Gastroesophageal sphincter (tissue), 4 donors: ENCODE data around the gene AFF2. TPM values are rescaled to one million over a fixed set of nuclear protein-coding genes. Genes with fewer than 3 reads are reported as not detected.

ENCODE experiments used
- ATAC-seq: fragments of 150-250 bp; one replicate; pipeline ENCODE4 v1.9.1; 2016; ENCODE audit warnings: mild to moderate bottlenecking, moderate library complexity
- H3K27ac ChIP-seq, 4 donors: fragments of 200-600 bp; sonication (generic) in 3 of 4; 1 replicate in 3 of 4; 2 replicates in 1 of 4; pipeline ENCODE4 v1.5.1; 2016 to 2019
- H3K27me3 ChIP-seq: fragments of 200-600 bp; sonication (generic); one replicate; pipeline ENCODE4 v1.5.1; 2019
- H3K36me3 ChIP-seq, 2 donors: fragments of 200-600 bp; sonication (generic); one replicate each; pipeline ENCODE4 v1.5.1; 2019; ENCODE audit warnings: control low read depth in 1 of 2
- H3K4me1 ChIP-seq, 3 donors: fragments of 200-600 bp; sonication (generic); 1 replicate in 2 of 3; 2 replicates in 1 of 3; pipeline ENCODE4 v1.5.1; 2016 to 2019; ENCODE audit warnings: control low read depth in 2 of 3
- H3K4me3 ChIP-seq, 2 donors: fragments of 200-600 bp; sonication (generic); one replicate each; pipeline ENCODE4 v1.5.1; 2019; ENCODE audit warnings: mild to moderate bottlenecking in 1 of 2, moderate library complexity in 1 of 2
- H3K9me3 ChIP-seq, 3 donors: fragments of 200-600 bp; sonication (generic); one replicate each; pipeline ENCODE4 v1.5.1; 2017 to 2019; ENCODE audit warnings: control low read depth in 2 of 3
- CTCF ChIP-seq, 4 experiments: fragments of 200-600 bp in 2 of 4; fragments of 450-650 bp in 2 of 4; sonication (generic) in 1 of 4; IDR thresholded peaks; one replicate each; pipeline ENCODE4 v1.5.1; 2017 to 2019; ENCODE audit warnings: antibody characterized with exemption in 4 of 4, mild to moderate bottlenecking in 2 of 4, moderate library complexity in 2 of 4
- EP300 ChIP-seq: sonication (generic); formaldehyde crosslinking; IDR thresholded peaks from one replicate; pipeline ENCODE4 v1.6.1; 2017; ENCODE audit warnings: antibody characterized with exemption, mild to moderate bottlenecking
- POLR2A ChIP-seq, 2 donors: fragments of 450-650 bp; IDR thresholded peaks; one replicate each; pipeline ENCODE4 v1.6.1; 2017; ENCODE audit warnings: antibody characterized with exemption in 2 of 2, mild to moderate bottlenecking in 2 of 2, moderate library complexity in 1 of 2
- POLR2AphosphoS5 ChIP-seq: sonication (generic); formaldehyde crosslinking; IDR thresholded peaks from one replicate; pipeline ENCODE4 v1.6.1; 2017; ENCODE audit warnings: antibody characterized with exemption
- WGBS, 2 donors: methylation state at CpG; one replicate each; pipeline ENCODE4 v1.1.5; 2018; ENCODE audit warnings: low coverage in 1 of 2; 5-methylcytosine and 5-hydroxymethylcytosine counted together
- total RNA-seq, 4 donors: library from RNA; depleted of rRNA; stranded (reverse); fragments of >200 nt; gene quantifications; one replicate each; pipeline ENCODE4 v1.1.0, GENCODE V29; 2016

Gene AFF2
- total RNA-seq, 4 donors from 2014 or later, result 1.6 to 6.1 (median 3.6) TPM

- H3K27ac ChIP-seq, result no peak overlapping the region
- no peak for ATAC-seq
- H3K4me1 ChIP-seq, result peaks cover 0 to 8% (median 0%) of the 10 kb centered on the region in 3 donors
- TF ChIP-seq EP300 (no peak), POLR2AphosphoS5 (no peak), POLR2A (IDR thresholded peaks at IDR 0.05) (no peak), CTCF (IDR thresholded peaks at IDR 0.05) (no peak)
- no peak overlapping the region for H3K4me3 ChIP-seq
- H3K36me3 ChIP-seq, result no peaks in the 10 kb centered on the region
- no peaks in the 10 kb centered on the region for H3K9me3 ChIP-seq
- H3K27me3 ChIP-seq, result no peaks in the 10 kb centered on the region
Observed at GRCh38 chrX:148628621-148629020, 128.2 kb downstream of the AFF2 start.

- Histone ChIP-seq H3K9me3 (no peaks in the 10 kb centered on the region), H3K4me1 (peaks cover 0 to 8% (median 0%) of the 10 kb centered on the region in 3 donors), H3K27me3 (no peaks in the 10 kb centered on the region), H3K27ac (no peak overlapping the region), H3K4me3 (no peak overlapping the region), H3K36me3 (no peaks in the 10 kb centered on the region)
- TF ChIP-seq EP300 (no peak), POLR2A (IDR thresholded peaks at IDR 0.05) (no peak), CTCF (IDR thresholded peaks at IDR 0.05) (no peak), POLR2AphosphoS5 (no peak)
- no peak for ATAC-seq
- 54 to 78% methylated on average over 2 of the region's 2 CpGs for WGBS, 2 donors
Observed at GRCh38 chrX:148629434-148629833, 129.0 kb downstream of the AFF2 start.

- Histone ChIP-seq H3K4me3 (no peak overlapping the region), H3K9me3 (no peaks in the 10 kb centered on the region), H3K36me3 (no peaks in the 10 kb centered on the region), H3K27me3 (no peaks in the 10 kb centered on the region), H3K4me1 (peaks cover 0 to 8% (median 0%) of the 10 kb centered on the region in 3 donors), H3K27ac (no peak overlapping the region)
- no peak for ATAC-seq
- TF ChIP-seq CTCF (IDR thresholded peaks at IDR 0.05) (no peak), POLR2AphosphoS5 (no peak), POLR2A (IDR thresholded peaks at IDR 0.05) (no peak), EP300 (no peak)
- 20 to 61% methylated on average over 2 of the region's 2 CpGs for WGBS, 2 donors
Observed at GRCh38 chrX:148632444-148632843, 132.0 kb downstream of the AFF2 start.

- no peak for TF ChIP-seq CTCF (IDR thresholded peaks at IDR 0.05)
- no peak for TF ChIP-seq POLR2A (IDR thresholded peaks at IDR 0.05)
- TF ChIP-seq POLR2AphosphoS5, result no peak
- no peak for TF ChIP-seq EP300
- Histone ChIP-seq H3K9me3 (no peaks in the 10 kb centered on the region), H3K4me1 (peaks cover 0 to 8% (median 0%) of the 10 kb centered on the region in 3 donors), H3K36me3 (no peaks in the 10 kb centered on the region), H3K27me3 (no peaks in the 10 kb centered on the region), H3K4me3 (no peak overlapping the region), H3K27ac (no peak overlapping the region)
- 80 to 83% methylated on average over 4 to 7 of the region's 7 CpGs for WGBS, 2 donors
- no peak for ATAC-seq
Observed at GRCh38 chrX:148633218-148633908, 132.9 kb downstream of the AFF2 start.

- peaks cover 0 to 8% (median 0%) of the 10 kb centered on the region in 3 donors for H3K4me1 ChIP-seq
- H3K4me3 ChIP-seq, result no peak overlapping the region
- ATAC-seq, result no peak
- no peaks in the 10 kb centered on the region for H3K9me3 ChIP-seq
- no peak overlapping the region for H3K27ac ChIP-seq
- no peaks in the 10 kb centered on the region for H3K27me3 ChIP-seq
- no peaks in the 10 kb centered on the region for H3K36me3 ChIP-seq
- TF ChIP-seq CTCF (IDR thresholded peaks at IDR 0.05), result no peak
- TF ChIP-seq EP300, result no peak
- no peak for TF ChIP-seq POLR2AphosphoS5
- TF ChIP-seq POLR2A (IDR thresholded peaks at IDR 0.05), result no peak
- 67 to 78% methylated on average over 1 of the region's 1 CpG for WGBS, 2 donors
Observed at GRCh38 chrX:148634591-148634990, 134.2 kb downstream of the AFF2 start.
